GM12892 (cell line): ENCODE results near the gene CORO2B.

Experiments used
- DNase-seq: peaks from one replicate; pipeline ENCODE4 v3.0.0; 2011; ENCODE audit not compliant: insufficient read length
- FAIRE-seq: peaks from 2 replicates; lab custom pipeline; 2011; peaks lifted over from hg19 to GRCh38; lab: Jason Lieb, UNC
- POLR2A ChIP-seq: IDR thresholded peaks from 2 replicates; pipeline ENCODE4 v1.6.1; 2011; ENCODE audit warnings: low read depth, low read length, control low read depth
- POLR2AphosphoS5 ChIP-seq: IDR thresholded peaks from 2 replicates; pipeline ENCODE4 v1.6.1; 2011; ENCODE audit warnings: low read depth, low read length, control low read depth
- TAF1 ChIP-seq: IDR thresholded peaks from 2 replicates; pipeline ENCODE4 v1.6.1; 2011; ENCODE audit warnings: low read depth, mild to moderate bottlenecking, control low read depth, low read length, borderline replicate concordance

The CORO2B gene

GRCh38 chr15:68615811-68616210, 37.0 kb downstream of the CORO2B start:
- FAIRE-seq (no peak), DNase-seq (no peak)
- TF ChIP-seq POLR2AphosphoS5 (no peak), TAF1 (no peak), POLR2A (no peak)

DNA sequence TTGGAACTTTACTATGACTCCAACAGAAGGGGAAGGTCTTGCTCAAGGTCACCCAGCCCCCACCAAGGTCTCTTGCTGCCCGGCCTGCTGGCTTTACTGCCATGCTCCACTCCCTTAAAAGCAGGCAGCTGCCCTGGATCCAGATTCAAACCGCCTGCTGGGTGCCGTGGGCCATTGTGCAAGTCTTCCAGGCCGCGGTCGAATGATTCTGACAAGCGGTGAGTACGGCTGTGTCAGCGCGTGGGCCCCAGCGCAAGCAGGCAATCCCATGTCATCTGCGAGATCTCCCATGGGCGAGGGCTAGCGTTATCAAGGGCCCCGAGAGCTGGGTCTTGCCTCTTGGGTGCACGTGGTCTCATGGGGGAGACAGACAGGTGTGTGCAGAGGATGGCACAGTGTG, 37.6 kb downstream of the CORO2B start:
- no peak for TF ChIP-seq TAF1
- TF ChIP-seq POLR2AphosphoS5, result no peak
- no peak for TF ChIP-seq POLR2A
- no peak for DNase-seq
- no peak for FAIRE-seq

DNA sequence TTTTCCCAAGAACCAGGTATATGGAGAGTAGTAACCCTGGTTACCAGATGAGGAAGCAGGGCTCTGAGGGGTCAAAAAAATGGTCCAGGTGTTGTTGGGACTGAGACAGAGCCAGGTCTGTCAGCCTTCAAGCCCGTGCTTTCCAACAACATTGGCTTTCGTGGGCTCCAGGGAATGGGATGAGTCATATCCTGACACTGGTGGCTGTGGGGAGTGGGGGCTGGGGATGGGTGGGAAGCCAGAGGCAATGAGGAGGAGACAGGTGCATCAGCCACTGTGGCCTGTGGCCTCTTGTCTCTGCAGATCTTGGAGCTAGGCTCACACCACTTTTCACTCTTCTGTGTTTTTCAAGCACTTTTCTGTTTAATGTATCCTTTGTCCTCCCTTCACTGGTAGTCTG, 38.2 kb downstream of the CORO2B start:
- FAIRE-seq, result no peak
- DNase-seq, result no peak
- TF ChIP-seq POLR2A, result no peak
- no peak for TF ChIP-seq POLR2AphosphoS5
- TF ChIP-seq TAF1, result no peak

DNA sequence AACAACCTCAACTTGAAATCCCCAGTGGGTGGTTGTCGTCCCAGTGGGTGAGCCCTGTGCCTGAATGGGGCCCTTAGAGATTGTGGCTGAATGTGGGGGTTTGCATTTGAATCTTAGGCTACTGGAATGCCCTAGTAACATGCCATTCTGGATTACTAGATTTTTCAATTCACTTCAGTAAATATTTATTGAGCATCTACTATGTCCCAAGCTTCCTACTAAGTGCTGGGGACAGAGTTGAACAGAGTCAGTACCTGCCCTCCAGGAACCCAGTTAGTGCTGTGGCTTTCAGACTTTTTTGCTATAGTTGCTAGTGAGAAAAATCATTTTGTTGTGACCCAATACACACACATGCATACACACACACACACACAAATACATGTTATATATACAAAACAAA, 39.0 kb downstream of the CORO2B start:
- DNase-seq, result no peak
- TF ChIP-seq TAF1 (no peak), POLR2AphosphoS5 (no peak), POLR2A (no peak)
- no peak for FAIRE-seq

DNA sequence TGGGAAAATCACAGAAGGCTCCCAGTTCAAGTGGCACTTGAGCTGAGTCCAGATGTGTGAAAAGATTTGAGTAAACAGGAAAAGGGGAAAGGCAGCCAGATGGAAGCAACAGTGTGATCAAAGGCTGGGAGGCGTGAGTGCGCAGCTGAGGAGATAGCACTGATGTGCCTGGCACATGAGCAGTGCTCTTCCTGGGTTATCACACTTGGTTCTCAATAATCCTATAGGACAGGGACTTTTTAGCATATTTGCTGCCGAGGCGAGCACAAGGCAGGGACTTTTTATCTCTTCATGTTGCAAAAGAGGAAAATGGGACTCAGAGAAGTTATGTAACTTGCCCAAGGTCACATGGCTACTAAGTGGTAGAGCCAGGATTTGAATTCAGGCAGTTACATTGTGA, 39.6 kb downstream of the CORO2B start:
- FAIRE-seq (no peak), DNase-seq (no peak)
- TF ChIP-seq TAF1, result no peak
- TF ChIP-seq POLR2A, result no peak
- TF ChIP-seq POLR2AphosphoS5, result no peak

- TF ChIP-seq TAF1 (no peak), POLR2AphosphoS5 (no peak), POLR2A (no peak)
- no peak for FAIRE-seq
- no peak for DNase-seq
These were observed 40.3 kb downstream of the CORO2B start for GRCh38 chr15:68618908-68619698.

DNA sequence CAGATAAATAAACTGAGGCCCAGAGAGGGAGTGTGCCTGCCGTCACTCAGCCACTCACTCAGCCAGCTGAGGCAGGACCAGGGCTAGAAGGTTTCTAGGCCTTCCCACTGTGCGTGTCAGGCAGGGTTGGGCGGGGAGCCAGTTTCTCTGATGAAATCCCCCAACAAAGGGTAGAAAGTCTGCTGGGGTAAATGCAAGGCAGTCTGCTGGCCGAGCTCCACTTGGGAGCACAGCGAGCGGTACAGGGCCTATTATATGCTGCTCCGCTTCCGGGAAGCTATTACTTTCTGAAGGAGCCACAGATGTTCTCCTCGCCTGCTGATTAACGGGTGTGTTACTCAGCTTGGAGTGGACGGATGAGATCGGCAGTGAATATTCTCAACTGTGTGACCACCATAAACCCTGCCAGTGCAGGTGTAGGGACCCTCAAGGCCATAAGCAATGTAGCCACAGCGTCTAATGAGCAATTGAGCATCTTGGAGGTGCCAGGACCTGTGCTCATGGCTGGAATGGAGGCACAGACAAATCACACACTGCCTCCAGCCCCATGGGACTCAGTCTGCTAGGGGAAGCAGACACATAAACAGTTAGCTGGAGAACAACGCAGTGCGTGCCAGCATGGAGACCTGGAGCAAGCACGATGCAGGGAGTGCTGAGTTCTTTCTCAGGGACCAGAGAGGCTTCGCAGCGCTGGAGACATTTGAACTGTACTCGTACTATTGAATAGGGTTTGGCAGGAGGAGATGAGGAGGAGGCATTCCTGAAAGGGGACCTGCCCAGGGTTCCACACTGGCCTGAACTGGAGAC, 42.1 kb downstream of the CORO2B start:
- FAIRE-seq, result no peak
- TF ChIP-seq TAF1, result no peak
- no peak for TF ChIP-seq POLR2A
- no peak for TF ChIP-seq POLR2AphosphoS5
- DNase-seq, result no peak

DNA sequence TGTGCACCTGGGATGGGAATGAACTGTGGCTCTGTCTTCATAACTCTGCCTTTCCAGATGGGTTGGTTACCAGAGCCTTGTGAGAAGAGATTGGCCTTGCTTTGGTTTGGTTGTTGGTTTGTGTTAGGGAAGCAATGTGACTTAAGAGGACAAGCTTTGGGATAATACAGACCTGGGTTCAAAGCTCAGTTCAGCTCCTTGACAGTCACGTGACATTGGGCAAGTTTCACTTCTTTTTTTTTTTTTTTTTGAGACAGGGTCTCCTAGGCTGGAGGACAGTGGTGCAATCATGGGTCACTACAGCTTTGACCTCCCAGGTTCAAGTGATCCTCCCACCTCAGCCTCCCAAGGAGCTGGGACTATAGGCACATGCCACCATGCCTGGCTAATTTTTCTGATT, 42.7 kb downstream of the CORO2B start:
- FAIRE-seq, result no peak
- no peak for TF ChIP-seq POLR2AphosphoS5
- no peak for TF ChIP-seq POLR2A
- no peak for TF ChIP-seq TAF1
- DNase-seq, result no peak

DNA sequence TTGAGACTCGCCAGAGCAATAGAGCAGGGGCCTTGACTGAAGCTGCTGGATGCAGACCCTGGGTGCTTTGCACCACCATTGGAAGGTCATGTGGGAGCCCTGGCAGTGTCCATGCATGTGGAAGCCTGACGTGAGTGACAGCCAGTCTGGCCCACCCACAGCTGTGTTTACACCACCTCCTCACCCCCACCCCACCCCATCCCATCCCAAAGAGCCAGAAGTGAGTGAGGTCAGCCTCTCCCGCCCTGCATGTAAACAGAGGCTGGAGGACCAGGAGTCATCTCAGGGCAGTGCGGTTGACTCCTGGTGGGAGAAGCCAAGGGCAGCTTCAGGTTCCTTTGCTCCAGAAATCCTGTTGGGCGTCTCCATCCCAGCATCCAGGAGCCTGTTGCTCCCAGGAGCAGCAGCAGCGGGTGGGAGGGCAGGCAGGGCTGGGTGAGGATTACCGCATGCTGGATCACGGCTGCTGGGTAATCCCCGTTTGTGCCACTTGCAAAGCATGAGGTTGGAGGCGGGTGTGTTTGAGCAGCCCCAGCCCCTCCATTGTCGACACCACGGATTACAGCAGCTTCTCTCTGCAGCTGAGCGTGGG, 44.6 kb downstream of the CORO2B start:
- no peak for TF ChIP-seq POLR2A
- DNase-seq (no peak), FAIRE-seq (no peak)

DNA sequence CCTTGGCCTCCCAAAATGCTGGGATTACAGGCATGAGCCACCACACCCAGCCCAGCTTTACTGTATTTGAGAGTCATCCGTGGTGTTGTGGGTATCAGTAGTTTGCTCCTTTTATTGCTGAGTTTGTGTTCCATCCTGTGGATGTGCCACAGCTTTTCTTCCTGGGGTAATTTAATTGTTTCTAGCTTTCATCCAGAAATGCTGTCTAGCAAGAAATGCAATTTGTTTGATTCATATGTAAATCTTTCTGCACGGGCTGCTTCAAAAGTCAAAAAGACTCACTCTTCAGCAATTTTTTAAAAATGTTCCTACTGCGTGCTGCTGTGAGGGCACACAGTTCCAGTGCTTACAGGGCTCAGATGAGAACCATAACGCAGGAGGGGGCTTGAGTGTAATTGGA, 47.1 kb downstream of the CORO2B start:
- FAIRE-seq (no peak), DNase-seq (no peak)
- TF ChIP-seq POLR2A, result no peak
- no peak for TF ChIP-seq POLR2AphosphoS5
- no peak for TF ChIP-seq TAF1

DNA sequence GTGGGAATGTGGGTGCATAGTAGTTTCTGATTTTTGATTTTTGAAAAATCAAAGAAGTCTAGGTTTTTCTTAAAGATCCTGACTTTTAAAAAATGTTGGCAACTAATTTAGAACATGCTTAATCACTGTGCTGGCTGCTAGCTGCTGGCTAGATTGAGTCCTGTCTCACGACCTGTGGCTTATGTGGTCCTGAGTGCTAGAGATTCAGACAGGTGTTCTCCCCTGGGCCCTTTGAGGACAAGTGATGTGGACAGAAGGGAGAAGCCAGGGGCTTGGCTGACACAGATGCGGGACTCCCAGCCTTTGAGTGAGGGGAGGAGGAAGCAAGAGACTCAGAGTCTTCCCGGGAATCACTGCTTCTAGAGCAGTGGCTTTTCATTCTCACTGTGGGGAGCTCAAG, 47.5 kb downstream of the CORO2B start:
- TF ChIP-seq TAF1 (no peak), POLR2AphosphoS5 (no peak), POLR2A (no peak)
- no peak for FAIRE-seq

More for the DNA sequence above, 47.5 kb downstream of the CORO2B start:
- DNase-seq, result no peak
